Karpas-422 (cell line): ENCODE results near the gene SLC25A45. TPM values are rescaled to one million over a fixed set of nuclear protein-coding genes. Genes with fewer than 3 reads are reported as not detected.

Source experiments
- DNase-seq: peaks from one replicate; pipeline ENCODE4 v3.0.0-alpha.2; 2015
- H2AFZ ChIP-seq: fragments of 200-600 bp; sonication (generic); 2 replicates; pipeline ENCODE4 v1.6.1; 2014; ENCODE audit warnings: antibody characterized with exemption, low read length, mixed read lengths
- H3K27ac ChIP-seq: fragments of 200-600 bp; sonication (generic); 2 replicates; pipeline ENCODE4 v1.5.1; 2014; ENCODE audit warnings: mild to moderate bottlenecking, low read length, moderate library complexity
- H3K27me3 ChIP-seq: fragments of 200-600 bp; sonication (generic); 2 replicates; pipeline ENCODE4 v1.6.1; 2014; ENCODE audit warnings: low read length, mixed read lengths
- H3K36me3 ChIP-seq: fragments of 200-600 bp; sonication (generic); 2 replicates; pipeline ENCODE4 v1.6.1; 2014; ENCODE audit warnings: low read length, mixed read lengths; ENCODE audit not compliant: insufficient read depth
- H3K4me1 ChIP-seq: fragments of 200-600 bp; sonication (generic); 2 replicates; pipeline ENCODE4 v1.6.1; 2014; ENCODE audit warnings: mild to moderate bottlenecking, low read length, mixed read lengths
- H3K4me2 ChIP-seq: fragments of 200-600 bp; sonication (generic); 2 replicates; pipeline ENCODE4 v1.6.1; 2014; ENCODE audit warnings: low read length, low read depth, mild to moderate bottlenecking; ENCODE audit not compliant: poor library complexity, severe bottlenecking
- H3K4me3 ChIP-seq: fragments of 200-600 bp; sonication (generic); 2 replicates; pipeline ENCODE4 v1.5.1; 2014; ENCODE audit warnings: mild to moderate bottlenecking, antibody characterized with exemption, low read length, mixed read lengths
- H3K79me2 ChIP-seq: fragments of 200-600 bp; sonication (generic); 2 replicates; pipeline ENCODE4 v1.6.1; 2014; ENCODE audit warnings: mild to moderate bottlenecking, low read length, mixed read lengths
- H3K9ac ChIP-seq: fragments of 200-600 bp; sonication (generic); 2 replicates; pipeline ENCODE4 v1.6.0; 2014; ENCODE audit warnings: low read length
- H3K9me2 ChIP-seq: fragments of 200-600 bp; sonication (generic), shearing (Covaris generic); replicated peaks from 2 replicates; pipeline ENCODE4 v1.6.0; 2014; ENCODE audit warnings: mild to moderate bottlenecking, low read length, moderate library complexity; ENCODE audit not compliant: insufficient read depth
- H3K9me3 ChIP-seq: fragments of 300-700, 200-600 bp; sonication (generic); 2 replicates; pipeline ENCODE4 v1.6.1; 2014; ENCODE audit warnings: low read length, mixed read lengths
- H4K20me1 ChIP-seq: fragments of 200-600 bp; sonication (generic); 2 replicates; pipeline ENCODE4 v1.6.1; 2014; ENCODE audit warnings: mild to moderate bottlenecking, antibody characterized with exemption, low read length, low read depth; ENCODE audit not compliant: insufficient read depth
- total RNA-seq: library from RNA; depleted of rRNA; stranded (reverse); fragments of >200 nt; shearing (Covaris generic); gene quantifications from 2 replicates; pipeline ENCODE4 v1.2.3, GENCODE V29; 2014; ENCODE audit warnings: low replicate concordance; rRNA removed

Gene SLC25A45
- total RNA-seq, 1 experiment from 2014 or later, result 9.7 TPM

GRCh38 chr11:65329478-65329877, 53.0 kb downstream of the SLC25A45 start:
- Histone ChIP-seq H3K4me1 (peaks cover 16% of the 10 kb centered on the region), H3K9me2 (no peaks in the 10 kb centered on the region), H3K9ac (peak overlapping the region; percentile 68), H3K27ac (peak overlapping the region; percentile 86), H3K9me3 (no peaks in the 10 kb centered on the region), H3K4me3 (peak overlapping the region; percentile 57), H3K79me2 (peaks cover 8% of the 10 kb centered on the region), H3K4me2 (peak overlapping the region; percentile 62), H3K27me3 (no peaks in the 10 kb centered on the region), H4K20me1 (no peaks in the 10 kb centered on the region), H3K36me3 (no peaks in the 10 kb centered on the region), H2AFZ (peak overlapping the region; percentile 85)
- no peak for DNase-seq

GRCh38 chr11:65327021-65327420, 55.4 kb downstream of the SLC25A45 start:
- Histone ChIP-seq H3K9me2 (no peaks in the 10 kb centered on the region), H3K27me3 (no peaks in the 10 kb centered on the region), H3K79me2 (no peaks in the 10 kb centered on the region), H3K9ac (no peak overlapping the region), H4K20me1 (no peaks in the 10 kb centered on the region), H3K36me3 (no peaks in the 10 kb centered on the region), H3K4me3 (no peak overlapping the region), H3K27ac (no peak overlapping the region), H3K9me3 (no peaks in the 10 kb centered on the region), H3K4me2 (no peak overlapping the region), H2AFZ (no peak overlapping the region), H3K4me1 (peaks cover 16% of the 10 kb centered on the region)
- no peak for DNase-seq

- Histone ChIP-seq H3K9me2 (no peaks in the 10 kb centered on the region), H3K9me3 (no peaks in the 10 kb centered on the region), H3K27me3 (no peaks in the 10 kb centered on the region), H2AFZ (no peak overlapping the region), H3K79me2 (no peaks in the 10 kb centered on the region), H3K4me2 (no peak overlapping the region), H4K20me1 (no peaks in the 10 kb centered on the region), H3K4me3 (no peak overlapping the region), H3K4me1 (peaks cover 16% of the 10 kb centered on the region), H3K9ac (no peak overlapping the region), H3K27ac (no peak overlapping the region), H3K36me3 (no peaks in the 10 kb centered on the region)
- DNase-seq, result no peak
Observed at GRCh38 chr11:65325435-65325834, 57.0 kb downstream of the SLC25A45 start.

Other genes starting within 250 kb of the SLC25A45 start
- gene SYVN1, start 248.1 kb downstream of the SLC25A45 start, total RNA-seq, result 73.6 and 118 TPM in 2 replicates
- gene SPDYC, start 212.4 kb downstream of the SLC25A45 start, total RNA-seq, result not detected in 2 replicates
- 96.5 and 115 TPM in 2 replicates for gene CAPN1, start 200.7 kb downstream of the SLC25A45 start, total RNA-seq
- gene POLA2, start 120.7 kb downstream of the SLC25A45 start, total RNA-seq, result 13.2 and 19.0 TPM in 2 replicates
- 0.43 and 2.6 TPM in 2 replicates for gene CDC42EP2, start 67.8 kb downstream of the SLC25A45 start, total RNA-seq
- 34.0 and 44.5 TPM in 2 replicates for gene DPF2, start 48.8 kb downstream of the SLC25A45 start, total RNA-seq
- gene TIGD3, start 27.9 kb downstream of the SLC25A45 start, total RNA-seq, result 0.11 and 0.83 TPM in 2 replicates
- gene FRMD8, start 4.0 kb upstream of the SLC25A45 start, total RNA-seq, result 48.5 and 102 TPM in 2 replicates
- 36.5 and 74.7 TPM in 2 replicates for gene NEAT1, start 40.2 kb upstream of the SLC25A45 start, total RNA-seq
- 3,783 and 4,167 TPM in 2 replicates for gene MALAT1, start 116.4 kb upstream of the SLC25A45 start, total RNA-seq
- gene SCYL1, start 142.4 kb upstream of the SLC25A45 start, total RNA-seq, result 39.1 and 79.0 TPM in 2 replicates
- gene LTBP3, start 175.7 kb upstream of the SLC25A45 start, total RNA-seq, result 1.3 and 6.8 TPM in 2 replicates
- gene ZNRD2, start 187.8 kb upstream of the SLC25A45 start, total RNA-seq, result 31.7 and 49.4 TPM in 2 replicates
- 14.2 and 21.9 TPM in 2 replicates for gene FAM89B, start 189.9 kb upstream of the SLC25A45 start, total RNA-seq
- gene EHBP1L1, start 193.4 kb upstream of the SLC25A45 start, total RNA-seq, result 19.9 and 75.1 TPM in 2 replicates
- gene KCNK7, start 213.2 kb upstream of the SLC25A45 start, total RNA-seq, result 0.25 and 0.48 TPM in 2 replicates
- gene MAP3K11, start 231.6 kb upstream of the SLC25A45 start, total RNA-seq, result 11.8 and 28.0 TPM in 2 replicates
- gene PCNX3, start 233.1 kb upstream of the SLC25A45 start, total RNA-seq, result 20.4 and 28.5 TPM in 2 replicates